GM12878 (cell line): Measurements from ENCODE around the gene C16orf78. TPM values are rescaled to one million over a fixed set of nuclear protein-coding genes. Genes with fewer than 3 reads are reported as not detected.

Experiments
- ATAC-seq: fragments of 200-7000 bp; cut with Tn5 transposase; 3 replicates; pipeline ENCODE4 v1.9.1; 2020; ENCODE audit warnings: mild to moderate bottlenecking, moderate library complexity
- BruUV-seq: library from RNA; stranded (reverse); fragments of 400-500 nt; replicated peaks from 2 replicates; lab custom pipeline; 2021; lab: Mats Ljungman, UMichigan
- CTCF ChIA-PET: fragments of 300-600 bp; sonication (Branson Sonifier 250); formaldehyde crosslinking; extraction: SDS; loops from one replicate; lab custom pipeline; 2021; ENCODE audit warnings: inconsistent platforms; lab: Yijun Ruan, JAX
- POLR2A ChIA-PET: fragments of 350-600 bp; formaldehyde crosslinking; extraction: SDS; loops from one replicate; lab custom pipeline; 2021; ENCODE audit warnings: inconsistent platforms; lab: Charles Lee
- RAD21 ChIA-PET: fragments of 300-600 bp; sonication (Branson Sonifier 250); formaldehyde crosslinking; loops from one replicate; lab custom pipeline; 2023; ENCODE audit warnings: antibody characterized with exemption; ENCODE audit not compliant: unreplicated experiment; lab: Charles Lee
- SMC1A ChIA-PET: fragments of 300-600 bp; sonication (Branson Sonifier 250); formaldehyde crosslinking; loops from one replicate; lab custom pipeline; 2023; ENCODE audit not compliant: unreplicated experiment, uncharacterized antibody; lab: Charles Lee
- DNase-seq: peaks from one replicate; pipeline ENCODE4 v3.0.0-alpha.2; 2011; ENCODE audit warnings: low read depth, low spot score
- FAIRE-seq: peaks from 3 replicates; lab custom pipeline; 2011; peaks lifted over from hg19 to GRCh38; lab: Jason Lieb, UNC
- H2AFZ ChIP-seq: 2 replicates; pipeline ENCODE4 v1.6.0; 2011; ENCODE audit warnings: low read depth, low read length, control low read depth; ENCODE audit not compliant: control insufficient read depth
- H3K27ac ChIP-seq: 2 replicates; pipeline ENCODE4 v1.5.1; 2011; ENCODE audit warnings: control low read depth; ENCODE audit not compliant: control insufficient read depth, insufficient read depth
- H3K27me3 ChIP-seq, 2 experiments: replicated peaks in 1 of 2; 2 replicates each; pipeline versions ENCODE4 v1.6.0 to v1.6.1; 2011; ENCODE audit warnings: low read length in 1 of 2; ENCODE audit not compliant: control insufficient read depth in 2 of 2, insufficient read depth in 2 of 2
- H3K36me3 ChIP-seq, 2 experiments: 2 replicates each; pipeline ENCODE4 v1.5.1; 2011; ENCODE audit warnings: low read length in 1 of 2; ENCODE audit not compliant: control insufficient read depth in 2 of 2, insufficient read depth in 2 of 2
- H3K4me1 ChIP-seq: 2 replicates; pipeline ENCODE4 v1.6.1; 2011; ENCODE audit warnings: mild to moderate bottlenecking, low read length, moderate library complexity, mixed read lengths; ENCODE audit not compliant: control insufficient read depth, insufficient read depth
- H3K4me2 ChIP-seq: 2 replicates; pipeline ENCODE4 v1.6.0; 2011; ENCODE audit warnings: control low read depth; ENCODE audit not compliant: control insufficient read depth, insufficient read depth
- H3K4me3 ChIP-seq: fragments of 200-600 bp; sonication (generic); 2 replicates; pipeline ENCODE4 v1.5.1; 2016
- H3K79me2 ChIP-seq: 2 replicates; pipeline ENCODE4 v1.6.0; 2011; ENCODE audit warnings: low read length; ENCODE audit not compliant: control insufficient read depth, insufficient read depth
- H3K9ac ChIP-seq: 2 replicates; pipeline ENCODE4 v1.8.0; 2011; ENCODE audit warnings: low read length, control low read depth, mixed read lengths; ENCODE audit not compliant: control insufficient read depth, insufficient read depth
- H3K9me3 ChIP-seq: replicated peaks from 3 replicates; pipeline ENCODE4 v1.5.1; 2011; ENCODE audit warnings: mild to moderate bottlenecking, low read length; ENCODE audit not compliant: control insufficient read depth, insufficient read depth
- H4K20me1 ChIP-seq: 2 replicates; pipeline ENCODE4 v1.6.0; 2011; ENCODE audit not compliant: control insufficient read depth, insufficient read depth
- ATF7 ChIP-seq: fragments of 450-650 bp; IDR thresholded peaks from 2 replicates; pipeline ENCODE4 v1.6.1; 2016; ENCODE audit warnings: low read depth, mild to moderate bottlenecking
- CTCF ChIP-seq, 3 experiments: IDR thresholded peaks in 2 of 3; conservative IDR thresholded peaks in 1 of 3; 2 replicates each; pipeline ENCODE4 v1.5.1; 2011; ENCODE audit warnings: low read depth in 3 of 3, low read length in 3 of 3, mild to moderate bottlenecking in 3 of 3, control low read depth in 2 of 3, moderate library complexity in 2 of 3, inconsistent platforms in 1 of 3, mixed read lengths in 1 of 3; ENCODE audit not compliant: control insufficient read depth in 2 of 3, insufficient read depth in 1 of 3; ENCODE audit errors: extremely low read depth in 1 of 3
- HCFC1 ChIP-seq: fragments of 150-350 bp; IDR thresholded peaks from 2 replicates; pipeline ENCODE4 v1.6.1; 2014; ENCODE audit warnings: low read length
- ZNF207 ChIP-seq: fragments of 450-650 bp; IDR thresholded peaks from 2 replicates; pipeline ENCODE4 v1.6.1; 2014; ENCODE audit warnings: antibody characterized with exemption, mild to moderate bottlenecking, borderline replicate concordance
- WGBS: methylation state at CpG from one replicate; pipeline ENCODE4 v1.1.6; 2016; ENCODE audit warnings: low lambda C conversion rate; ENCODE audit not compliant: insufficient replicate concordance, insufficient coverage; ENCODE audit errors: missing lambda C conversion rate; 5-methylcytosine and 5-hydroxymethylcytosine counted together
- in situ Hi-C: fragments of 300-500 bp; cut with MboI; formaldehyde crosslinking; loops from 9 replicates; pipeline ENCODE4 v1.14.3; 2018; ENCODE audit warnings: mixed read lengths
- intact Hi-C: fragments of 100-400 bp; cut with micrococcal nuclease; formaldehyde crosslinking; loops from one replicate; pipeline ENCODE4 v1.14.2; 2022; ENCODE audit not compliant: unreplicated experiment
- polyA plus RNA-seq, 11 experiments: library from polyadenylated mRNA; depleted of rRNA in 4 of 11; unstranded in 6 of 11; stranded (reverse) in 5 of 11; fragments of >200 nt; fragmentation: Nextera tagmentation in 4 of 11; fragmentation: Illumina TruSeq in 1 of 11; extraction: Ambion mirVana in 4 of 11; extraction: Trizol in 1 of 11; gene quantifications; 1 replicate in 1 of 11; 2 replicates in 10 of 11; pipeline versions ENCODE4 v1.2.1 to v1.2.3, GENCODE V29; 2011 to 2016; ENCODE audit warnings: inconsistent platforms in 2 of 11, missing spikeins in 2 of 11, low read depth in 1 of 11
- total RNA-seq, 4 experiments: library from RNA; depleted of rRNA in 3 of 4; stranded (reverse); fragments of >200 nt in 3 of 4; fragmentation: Illumina TruSeq in 1 of 4; extraction: Trizol in 1 of 4; gene quantifications; 2 replicates each; pipeline versions ENCODE4 v1.2.1 to v1.2.3, GENCODE V29; 2013 to 2021

The C16orf78 gene
- total and polyA plus RNA-seq, 10 of the 15 experiments (the other 5 are each of a cell fraction or from before 2014, with no cell fraction given), result not detected

DNA sequence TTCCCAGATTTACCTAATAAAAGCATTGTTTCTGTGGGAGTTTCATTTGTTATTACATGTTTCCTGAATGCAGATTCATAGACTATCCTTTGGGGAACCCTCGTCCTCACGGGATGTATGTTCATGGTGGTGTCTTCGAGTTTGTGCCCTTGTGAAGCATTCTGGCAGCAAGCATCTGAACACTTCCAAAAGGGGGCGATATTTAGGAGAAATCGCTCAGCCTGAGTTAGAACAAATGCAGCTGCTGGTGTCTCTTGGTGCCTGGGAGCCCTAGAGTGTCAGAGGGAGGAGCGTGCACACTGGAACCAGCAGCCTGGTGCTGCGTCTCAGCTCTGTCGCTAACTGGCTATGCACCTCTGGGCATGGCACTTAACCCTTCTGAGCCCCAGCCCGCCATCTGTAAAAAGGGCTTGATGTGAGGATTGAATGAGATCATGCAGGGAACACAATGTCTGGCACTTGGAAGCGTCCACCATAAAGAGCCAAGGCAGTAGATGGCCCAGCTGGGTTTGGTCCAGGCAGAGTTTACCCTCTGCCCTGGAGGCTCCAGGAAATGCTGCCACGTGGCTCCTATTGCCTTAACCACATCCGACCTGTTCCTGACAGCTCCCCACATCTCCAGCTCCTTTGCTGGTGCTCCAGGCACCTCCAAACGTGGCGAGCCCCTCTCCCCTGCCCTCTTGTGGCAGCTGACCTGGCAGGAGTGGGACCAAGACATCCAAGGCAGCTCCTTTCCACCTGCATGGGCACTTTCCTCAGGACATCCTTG, 25.0 kb upstream of the C16orf78 start:
- H3K4me2 ChIP-seq, result no peak overlapping the region
- CTCF ChIA-PET, result interaction anchor here (0.8 to 7.2 kb wide), 8 partner anchors 9 to 715 kb away, joined by 3 to 61 read pairs (median 4); no protein-coding TSS in a partner anchor
- H4K20me1 ChIP-seq, result no peaks in the 10 kb centered on the region
- no peak overlapping the region for H3K9ac ChIP-seq
- no peak for DNase-seq
- no peak overlapping the region for H2AFZ ChIP-seq
- POLR2A ChIA-PET, result no interaction called here
- no peak for ATAC-seq
- FAIRE-seq, result no peak
- BruUV-seq, result no TSS peak
- H3K4me3 ChIP-seq, result no peak overlapping the region
- H3K79me2 ChIP-seq, result no peaks in the 10 kb centered on the region
- SMC1A ChIA-PET, result interaction anchor here (0.6 kb wide), 1 partner anchor 12 kb away, joined by 3 read pairs; no protein-coding TSS in a partner anchor
- RAD21 ChIA-PET, result interaction anchor here (3.1 kb wide), 1 partner anchor 661 kb away, joined by 12 read pairs; no protein-coding TSS in a partner anchor
- no peaks in the 10 kb centered on the region; a peak in 1 of 4 replicates for H3K27me3 ChIP-seq
- 15% methylated on average over 14 of the region's 14 CpGs for WGBS
- no peaks in the 10 kb centered on the region for H3K9me3 ChIP-seq
- TF ChIP-seq ZNF207 (no peak), CTCF (IDR thresholded peaks at IDR 0.05 in 2 of 3, conservative IDR thresholded peaks at IDR 0.05 in 1 of 3; ENCODE audit: control insufficient read depth in 2 of 3, extremely low read depth in 1 of 3, insufficient read depth in 1 of 3, low read depth in 3 of 3, low read length in 3 of 3) (peak in 1 of 3 experiments; percentile 22; a peak in 1 of 6 replicates), HCFC1 (no peak), ATF7 (no peak)
- no peaks in the 10 kb centered on the region for H3K4me1 ChIP-seq
- no peak overlapping the region for H3K27ac ChIP-seq
- no peaks in the 10 kb centered on the region for H3K36me3 ChIP-seq
- in situ Hi-C loops, result no loop called here
- intact Hi-C loops, result no loop called here
